Measurements from ENCODE around the gene SLC36A4. TPM values are rescaled to one million over a fixed set of nuclear protein-coding genes. Genes with fewer than 3 reads are reported as not detected.

Gene SLC36A4
- total and polyA plus RNA-seq, 2 of the 13 experiments (the other 11 are each of a cell fraction or from before 2014, with no cell fraction given): 7.3 to 9.5 TPM

GRCh38 chr11:93100211-93100610 is 97.6 kb downstream of the SLC36A4 start:
- no peaks in the 10 kb centered on the region for H3K9me3 ChIP-seq (ENCODE audit: low read length)
- H3K4me3 ChIP-seq (replicated peaks in 1 of 3; ENCODE audit: insufficient read depth in 1 of 3, low read depth in 2 of 3, low read length in 3 of 3): no peak overlapping the region
- H3K79me2 ChIP-seq (ENCODE audit: insufficient read depth, low read length): no peaks in the 10 kb centered on the region
- 14% methylated on average over 2 of the region's 2 CpGs for WGBS (ENCODE audit: low lambda C conversion rate)
- no peak for ATAC-seq
- no peak for DNase-seq (ENCODE audit: low spot score)
- CTCF ChIA-PET (ENCODE audit: low intra/inter-chr PET ratio, low total read pairs): no interaction called here
- H3K4me1 ChIP-seq (ENCODE audit: insufficient read depth, low read length): no peaks in the 10 kb centered on the region
- no peak overlapping the region for H3K9ac ChIP-seq (ENCODE audit: insufficient read depth, low read depth, low read length)
- TF ChIP-seq YEATS2 (CRISPR knock-in tag; IDR thresholded peaks at IDR 0.05; ENCODE audit: borderline replicate concordance) (no peak), SIX1 (CRISPR knock-in tag; IDR thresholded peaks at IDR 0.05; ENCODE audit: borderline replicate concordance) (no peak), HOXD1 (CRISPR knock-in tag; IDR thresholded peaks at IDR 0.05) (no peak), U2AF1 (optimal IDR thresholded peaks at IDR 0.05; ENCODE audit: low read depth, low read length) (no peak), BORCS8-MEF2B (CRISPR knock-in tag; IDR thresholded peaks at IDR 0.05) (no peak), LBX2 (CRISPR knock-in tag; IDR thresholded peaks at IDR 0.05; ENCODE audit: borderline replicate concordance) (no peak), SYNCRIP (IDR thresholded peaks at IDR 0.05; ENCODE audit: insufficient read depth, low read depth, low read length) (no peak), ELF3 (CRISPR knock-in tag; IDR thresholded peaks at IDR 0.05) (no peak), KAT8 (CRISPR knock-in tag; IDR thresholded peaks at IDR 0.05) (no peak)
- no peak overlapping the region for H3K4me2 ChIP-seq (ENCODE audit: low read depth, low read length)
- H2AFZ ChIP-seq (ENCODE audit: low read length): no peak overlapping the region
- intact Hi-C loops (cut with micrococcal nuclease; ENCODE audit: unreplicated experiment) (no loop called here), in situ Hi-C loops (cut with HindIII; ENCODE audit: extremely low pct_ligation_motif_present, low pct_unique_long_range_greater_than_20kb) (no loop called here)
- POLR2A ChIA-PET: no interaction called here
- no peaks in the 10 kb centered on the region for H3K36me3 ChIP-seq (replicated peaks in 1 of 2; ENCODE audit: control insufficient read depth in 1 of 2, insufficient read depth in 2 of 2, low read length in 2 of 2)
- H4K20me1 ChIP-seq (ENCODE audit: insufficient read depth, low read length): no peaks in the 10 kb centered on the region
- BruUV-seq (replicated peaks): no TSS peak
- no peak overlapping the region for H3K27ac ChIP-seq (ENCODE audit: extremely low read length, insufficient read depth, low read length)
- no peaks in the 10 kb centered on the region for H3K27me3 ChIP-seq (ENCODE audit: control insufficient read depth in 1 of 2, insufficient read depth in 2 of 2, low read length in 2 of 2)
- no peak for FAIRE-seq

DNA sequence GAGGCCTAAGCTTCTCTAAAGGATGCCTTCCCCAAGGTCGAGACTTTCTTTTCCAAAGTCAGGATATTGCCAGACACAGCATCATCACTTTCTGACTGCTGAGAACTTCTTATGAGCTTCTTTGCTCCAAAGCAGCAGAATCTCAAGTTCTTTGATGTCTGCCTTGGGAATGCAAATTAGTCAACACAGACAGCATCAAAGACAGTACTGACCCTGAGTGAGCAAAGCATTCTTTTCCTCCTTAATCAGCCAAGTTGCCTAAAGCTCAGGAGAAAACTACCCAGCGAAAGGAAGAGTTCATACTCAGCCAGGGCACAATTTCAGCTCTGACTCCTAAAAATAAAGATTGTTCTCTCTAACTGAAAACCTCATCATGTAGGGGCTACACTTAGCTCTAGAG is 98.0 kb downstream of the SLC36A4 start:
- no peak overlapping the region for H2AFZ ChIP-seq (ENCODE audit: low read length)
- POLR2A ChIA-PET: no interaction called here
- no peaks in the 10 kb centered on the region for H3K36me3 ChIP-seq (replicated peaks in 1 of 2; ENCODE audit: control insufficient read depth in 1 of 2, insufficient read depth in 2 of 2, low read length in 2 of 2)
- no peak overlapping the region for H3K4me2 ChIP-seq (ENCODE audit: low read depth, low read length)
- intact Hi-C loops (cut with micrococcal nuclease; ENCODE audit: unreplicated experiment): no loop called here
- BruUV-seq (replicated peaks): no TSS peak
- WGBS (ENCODE audit: low lambda C conversion rate): 0% methylated on average over 2 of the region's 2 CpGs
- H3K27ac ChIP-seq (ENCODE audit: extremely low read length, insufficient read depth, low read length): no peak overlapping the region
- ATAC-seq (no peak), DNase-seq (ENCODE audit: low spot score) (no peak), FAIRE-seq (no peak)
- H3K9ac ChIP-seq (ENCODE audit: insufficient read depth, low read depth, low read length): no peak overlapping the region
- H3K4me1 ChIP-seq (ENCODE audit: insufficient read depth, low read length): no peaks in the 10 kb centered on the region
- no peaks in the 10 kb centered on the region for H3K79me2 ChIP-seq (ENCODE audit: insufficient read depth, low read length)
- CTCF ChIA-PET (ENCODE audit: low intra/inter-chr PET ratio, low total read pairs): no interaction called here
- H4K20me1 ChIP-seq (ENCODE audit: insufficient read depth, low read length): no peaks in the 10 kb centered on the region
- no peaks in the 10 kb centered on the region for H3K27me3 ChIP-seq (ENCODE audit: control insufficient read depth in 1 of 2, insufficient read depth in 2 of 2, low read length in 2 of 2)
- H3K4me3 ChIP-seq (replicated peaks in 1 of 3; ENCODE audit: insufficient read depth in 1 of 3, low read depth in 2 of 3, low read length in 3 of 3): no peak overlapping the region
- in situ Hi-C loops (cut with HindIII; ENCODE audit: extremely low pct_ligation_motif_present, low pct_unique_long_range_greater_than_20kb): no loop called here
- no peaks in the 10 kb centered on the region for H3K9me3 ChIP-seq (ENCODE audit: low read length)
- TF ChIP-seq ZNF138 (CRISPR knock-in tag; IDR thresholded peaks at IDR 0.05; ENCODE audit: low read depth) (no peak), GPN1 (CRISPR knock-in tag; IDR thresholded peaks at IDR 0.05; ENCODE audit: borderline replicate concordance) (no peak), HINFP (CRISPR knock-in tag; IDR thresholded peaks at IDR 0.05; ENCODE audit: low read depth) (no peak), ZSCAN12 (CRISPR knock-in tag; IDR thresholded peaks at IDR 0.05) (no peak), ARID3A (IDR thresholded peaks at IDR 0.05; ENCODE audit: low read depth, low read length) (no peak), ZFX (CRISPR knock-in tag; IDR thresholded peaks at IDR 0.05; ENCODE audit: low read depth) (no peak), ZNF317 (CRISPR knock-in tag; IDR thresholded peaks at IDR 0.05) (no peak), NKX3-1 (CRISPR knock-in tag; IDR thresholded peaks at IDR 0.05) (no peak)

All from HepG2 (cell line).